RWPE1 (cell line): Measurements from ENCODE around the gene ART4.

ENCODE experiments used
- CTCF ChIA-PET: fragments of 350-600 bp; sonication (Branson Sonifier 250); formaldehyde crosslinking; extraction: SDS; loops from one replicate; lab custom pipeline; 2021; lab: Yijun Ruan, JAX
- POLR2A ChIA-PET: fragments of 400-600 bp; formaldehyde crosslinking; extraction: SDS; loops from one replicate; lab custom pipeline; 2020; ENCODE audit warnings: antibody characterized with exemption; ENCODE audit not compliant: low non-redundant PET; lab: Yijun Ruan, JAX
- DNase-seq: peaks from one replicate; pipeline ENCODE4 v3.0.0; 2012; ENCODE audit warnings: low spot score
- H3K27ac ChIP-seq: fragments of 450-650 bp; 2 replicates; pipeline ENCODE4 v1.5.1; 2017
- TF ChIP-seq, protein P1 (sequence below): fragments of 450-650 bp; conservative IDR thresholded peaks from 2 replicates; pipeline ENCODE4 v1.5.1; 2017; ENCODE audit warnings: low read depth, mild to moderate bottlenecking

ART4 gene

DNA sequence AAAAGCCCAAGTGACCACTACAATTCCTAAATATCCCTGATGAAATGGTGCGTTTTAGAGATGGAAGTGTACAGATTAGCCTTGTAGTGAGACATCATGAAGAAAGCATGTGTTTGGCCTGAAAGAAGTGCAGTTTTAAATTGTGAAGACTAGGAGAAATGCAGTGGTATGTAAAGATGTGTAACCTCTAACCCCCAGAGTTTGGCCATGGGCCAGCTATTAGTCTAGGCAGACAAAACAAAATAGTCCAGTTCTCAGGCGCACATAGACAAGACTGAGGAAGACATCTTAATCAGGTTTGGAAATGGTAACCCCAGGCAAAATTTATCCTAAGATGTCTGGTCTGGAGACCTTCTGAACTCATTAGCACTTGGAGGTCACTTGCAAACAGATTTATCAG, 63.5 kb downstream of the ART4 start:
- no peak for DNase-seq
- CTCF ChIA-PET = no interaction called here
- POLR2A ChIA-PET = no interaction called here
- H3K27ac ChIP-seq = no peak overlapping the region
- TF ChIP-seq, protein P1, sequence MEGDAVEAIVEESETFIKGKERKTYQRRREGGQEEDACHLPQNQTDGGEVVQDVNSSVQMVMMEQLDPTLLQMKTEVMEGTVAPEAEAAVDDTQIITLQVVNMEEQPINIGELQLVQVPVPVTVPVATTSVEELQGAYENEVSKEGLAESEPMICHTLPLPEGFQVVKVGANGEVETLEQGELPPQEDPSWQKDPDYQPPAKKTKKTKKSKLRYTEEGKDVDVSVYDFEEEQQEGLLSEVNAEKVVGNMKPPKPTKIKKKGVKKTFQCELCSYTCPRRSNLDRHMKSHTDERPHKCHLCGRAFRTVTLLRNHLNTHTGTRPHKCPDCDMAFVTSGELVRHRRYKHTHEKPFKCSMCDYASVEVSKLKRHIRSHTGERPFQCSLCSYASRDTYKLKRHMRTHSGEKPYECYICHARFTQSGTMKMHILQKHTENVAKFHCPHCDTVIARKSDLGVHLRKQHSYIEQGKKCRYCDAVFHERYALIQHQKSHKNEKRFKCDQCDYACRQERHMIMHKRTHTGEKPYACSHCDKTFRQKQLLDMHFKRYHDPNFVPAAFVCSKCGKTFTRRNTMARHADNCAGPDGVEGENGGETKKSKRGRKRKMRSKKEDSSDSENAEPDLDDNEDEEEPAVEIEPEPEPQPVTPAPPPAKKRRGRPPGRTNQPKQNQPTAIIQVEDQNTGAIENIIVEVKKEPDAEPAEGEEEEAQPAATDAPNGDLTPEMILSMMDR = no peak

DNA sequence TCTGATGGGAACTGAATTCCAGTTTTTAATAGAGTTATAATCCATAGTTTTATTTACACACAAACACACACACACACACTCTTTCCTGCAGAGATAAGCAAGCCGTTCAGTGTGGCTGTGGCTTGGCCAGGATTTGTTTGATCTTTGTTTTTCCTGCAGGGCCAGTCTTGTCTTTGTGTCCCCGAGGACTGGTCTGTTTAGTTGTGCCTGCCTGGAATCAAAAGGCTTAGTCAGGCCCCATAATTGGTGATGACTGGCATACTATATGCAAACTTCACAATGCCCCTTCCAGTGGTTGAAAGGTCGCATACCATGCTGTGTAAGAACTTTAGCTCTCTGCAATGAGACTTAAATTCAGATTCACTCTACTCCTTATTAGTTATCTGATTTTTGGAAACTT, 66.1 kb downstream of the ART4 start:
- TF ChIP-seq, protein P1 = no peak
- POLR2A ChIA-PET = interaction anchor here (0.6 kb wide), 1 partner anchor 1565 kb away, joined by 3 read pairs; no protein-coding TSS in a partner anchor
- no peak overlapping the region for H3K27ac ChIP-seq
- DNase-seq = no peak
- CTCF ChIA-PET = interaction anchor here (0.6 kb wide), 1 partner anchor 219 kb away, joined by 3 read pairs; no protein-coding TSS in a partner anchor

DNA sequence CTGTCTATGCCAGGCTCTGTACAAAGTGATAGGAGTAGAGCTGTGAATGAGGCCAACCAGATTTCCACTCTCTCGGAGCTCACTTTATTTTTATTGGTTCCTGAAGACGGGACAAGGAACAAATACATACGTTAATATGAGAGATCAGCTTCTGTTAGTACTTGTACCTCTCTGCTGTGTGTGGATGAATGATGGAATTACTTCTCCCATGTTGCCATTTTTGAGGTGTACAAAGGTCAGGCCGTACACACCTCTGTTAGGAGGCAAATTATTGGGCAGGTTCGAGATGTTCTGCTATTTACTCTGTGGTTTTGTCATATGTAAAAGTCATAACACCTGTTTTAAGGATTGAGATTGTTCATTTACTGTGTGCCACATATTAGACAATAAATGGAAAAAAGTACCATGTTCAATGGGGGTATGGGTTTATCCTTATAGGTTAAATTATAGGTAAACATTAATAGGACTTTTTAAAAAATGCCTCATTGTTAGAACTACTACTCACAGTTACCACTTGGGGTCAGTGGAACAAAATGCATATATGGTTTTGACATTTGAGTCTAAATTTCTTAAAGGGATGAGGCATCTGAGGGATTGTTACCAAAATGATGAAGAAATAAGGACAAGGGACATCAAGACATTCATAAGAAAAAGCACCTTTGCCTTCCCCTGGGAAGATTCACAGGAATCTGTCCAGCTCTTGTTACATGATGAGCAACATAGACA, 66.9 kb downstream of the ART4 start:
- ChIA-PET POLR2A (no interaction called here), CTCF (no interaction called here)
- DNase-seq = no peak
- H3K27ac ChIP-seq = no peak overlapping the region
- TF ChIP-seq, protein P1 = no peak

DNA sequence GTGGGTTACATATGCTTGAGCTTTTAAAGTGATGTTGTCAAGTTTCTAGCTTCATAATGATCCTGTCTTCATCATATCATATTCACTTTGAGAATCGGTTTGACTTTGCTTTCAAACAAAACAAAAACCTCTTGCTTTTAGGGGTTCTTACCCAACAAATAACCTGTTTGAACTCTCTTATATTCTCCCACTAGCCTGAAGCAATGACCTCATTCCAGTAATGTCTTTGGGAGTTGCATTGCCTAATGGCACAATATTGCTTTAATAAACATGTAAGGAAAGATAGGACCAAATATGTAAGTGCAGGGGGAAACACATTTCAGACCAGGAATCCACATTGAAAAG, 67.7 kb downstream of the ART4 start:
- DNase-seq = no peak
- TF ChIP-seq, protein P1 = no peak
- POLR2A ChIA-PET = no interaction called here
- H3K27ac ChIP-seq = no peak overlapping the region
- CTCF ChIA-PET = no interaction called here
